Measurements from ENCODE around the gene RAE1. TPM values are rescaled to one million over a fixed set of nuclear protein-coding genes. Genes with fewer than 3 reads are reported as not detected.

RAE1 gene
- total RNA-seq, 1 donor from 2014 or later: 36.6 TPM

GRCh38 chr20:57411406-57412283, 60.6 kb downstream of the RAE1 start:
- Mint-ChIP-seq H3K4me3 (no peak overlapping the region), H3K27me3 (no peaks in the 10 kb centered on the region), H3K27ac (no peak overlapping the region), H3K36me3 (ENCODE audit: low read depth) (peaks cover 40% of the 10 kb centered on the region), H3K4me1 (peaks cover 38% of the 10 kb centered on the region), H3K9me3 (no peaks in the 10 kb centered on the region)
- POLR2A ChIA-PET: interaction anchor here (0.6 to 3.5 kb wide), 5 partner anchors 13 to 21 kb away, joined by 3 to 14 read pairs (median 3); no protein-coding TSS in a partner anchor
- ATAC-seq (ENCODE audit: low read depth) (no peak), DNase-seq (no peak)
- intact Hi-C loops (cut with micrococcal nuclease): no loop called here
- TF ChIP-seq, protein P1, sequence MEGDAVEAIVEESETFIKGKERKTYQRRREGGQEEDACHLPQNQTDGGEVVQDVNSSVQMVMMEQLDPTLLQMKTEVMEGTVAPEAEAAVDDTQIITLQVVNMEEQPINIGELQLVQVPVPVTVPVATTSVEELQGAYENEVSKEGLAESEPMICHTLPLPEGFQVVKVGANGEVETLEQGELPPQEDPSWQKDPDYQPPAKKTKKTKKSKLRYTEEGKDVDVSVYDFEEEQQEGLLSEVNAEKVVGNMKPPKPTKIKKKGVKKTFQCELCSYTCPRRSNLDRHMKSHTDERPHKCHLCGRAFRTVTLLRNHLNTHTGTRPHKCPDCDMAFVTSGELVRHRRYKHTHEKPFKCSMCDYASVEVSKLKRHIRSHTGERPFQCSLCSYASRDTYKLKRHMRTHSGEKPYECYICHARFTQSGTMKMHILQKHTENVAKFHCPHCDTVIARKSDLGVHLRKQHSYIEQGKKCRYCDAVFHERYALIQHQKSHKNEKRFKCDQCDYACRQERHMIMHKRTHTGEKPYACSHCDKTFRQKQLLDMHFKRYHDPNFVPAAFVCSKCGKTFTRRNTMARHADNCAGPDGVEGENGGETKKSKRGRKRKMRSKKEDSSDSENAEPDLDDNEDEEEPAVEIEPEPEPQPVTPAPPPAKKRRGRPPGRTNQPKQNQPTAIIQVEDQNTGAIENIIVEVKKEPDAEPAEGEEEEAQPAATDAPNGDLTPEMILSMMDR (IDR thresholded peaks at IDR 0.05): no peak
- CTCF ChIA-PET: no interaction called here

GRCh38 chr20:57412347-57413029, 61.4 kb downstream of the RAE1 start:
- no peak overlapping the region for H3K4me3 Mint-ChIP-seq
- intact Hi-C loops (cut with micrococcal nuclease): no loop called here
- ChIA-PET POLR2A (interaction anchor here (0.8 to 3.5 kb wide), 5 partner anchors 10 to 55 kb away, joined by 3 to 15 read pairs (median 6); no protein-coding TSS in a partner anchor), CTCF (no interaction called here)
- peaks cover 31% of the 10 kb centered on the region for H3K4me1 Mint-ChIP-seq
- H3K27ac Mint-ChIP-seq: no peak overlapping the region
- ATAC-seq (ENCODE audit: low read depth): no peak
- H3K27me3 Mint-ChIP-seq: no peaks in the 10 kb centered on the region
- H3K36me3 Mint-ChIP-seq (ENCODE audit: low read depth): peaks cover 32% of the 10 kb centered on the region
- no peaks in the 10 kb centered on the region for H3K9me3 Mint-ChIP-seq
- no peak for DNase-seq
- TF ChIP-seq, protein P1 (IDR thresholded peaks at IDR 0.05): no peak

DNA sequence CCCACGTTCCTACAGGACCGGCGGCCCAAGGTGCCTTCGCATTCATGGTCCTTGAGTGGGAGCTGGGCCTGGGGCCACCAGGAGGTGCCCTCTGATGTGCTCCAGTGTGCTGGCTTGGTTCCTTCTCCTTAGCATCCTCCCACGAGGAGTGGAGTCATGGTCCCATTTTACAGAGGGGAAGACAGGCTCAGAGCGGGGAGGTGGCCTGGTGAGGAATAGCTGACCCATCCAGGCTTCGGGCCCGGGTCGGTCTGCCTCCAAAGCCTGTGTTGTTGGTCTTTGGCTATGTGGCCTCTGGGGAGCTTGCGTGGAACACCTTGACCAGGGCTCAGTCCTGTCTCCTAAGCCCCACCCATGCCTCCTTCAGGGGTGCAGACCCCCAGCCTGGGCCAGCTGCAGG, 62.9 kb downstream of the RAE1 start:
- Mint-ChIP-seq H3K9me3 (no peaks in the 10 kb centered on the region), H3K27me3 (no peaks in the 10 kb centered on the region), H3K27ac (no peak overlapping the region), H3K36me3 (ENCODE audit: low read depth) (peaks cover 17% of the 10 kb centered on the region), H3K4me3 (no peak overlapping the region), H3K4me1 (peaks cover 19% of the 10 kb centered on the region)
- DNase-seq (no peak), ATAC-seq (ENCODE audit: low read depth) (no peak)
- intact Hi-C loops (cut with micrococcal nuclease): no loop called here
- CTCF ChIA-PET: interaction anchor here (0.7 kb wide), 1 partner anchor 16 kb away, joined by 3 read pairs; no protein-coding TSS in a partner anchor
- TF ChIP-seq, protein P1 (IDR thresholded peaks at IDR 0.05): no peak
- POLR2A ChIA-PET: interaction anchor here (1.2 to 3.5 kb wide), 3 partner anchors 13 to 17 kb away, joined by 3 to 14 read pairs (median 4); no protein-coding TSS in a partner anchor

GRCh38 chr20:57414867-57415592, 64.0 kb downstream of the RAE1 start:
- H3K27ac Mint-ChIP-seq: no peak overlapping the region
- no peaks in the 10 kb centered on the region for H3K27me3 Mint-ChIP-seq
- CTCF ChIA-PET: no interaction called here
- H3K4me1 Mint-ChIP-seq: peaks cover 14% of the 10 kb centered on the region
- peaks cover 7% of the 10 kb centered on the region for H3K36me3 Mint-ChIP-seq (ENCODE audit: low read depth)
- no peak for DNase-seq
- TF ChIP-seq, protein P1 (IDR thresholded peaks at IDR 0.05): no peak
- POLR2A ChIA-PET: interaction anchor here (0.5 to 3.5 kb wide), 3 partner anchors 14 to 92 kb away, joined by 4 to 14 read pairs (median 5); no protein-coding TSS in a partner anchor
- H3K9me3 Mint-ChIP-seq: no peaks in the 10 kb centered on the region
- no peak overlapping the region for H3K4me3 Mint-ChIP-seq
- intact Hi-C loops (cut with micrococcal nuclease): no loop called here
- ATAC-seq (ENCODE audit: low read depth): no peak

Measured in activated B cell treated with CpG ODN at 0.5 μM for 24 hours (primary cell).